WTC11 (cell line): ENCODE measurements around the gene UTS2B. TPM values are rescaled to one million over a fixed set of nuclear protein-coding genes. Genes with fewer than 3 reads are reported as not detected.

Experiments
- ATAC-seq: fragments of 200-7000 bp; cut with Tn5 transposase; 2 replicates; pipeline ENCODE4 v1.10.0; 2021; ENCODE audit warnings: mild to moderate bottlenecking, moderate library complexity
- CTCF ChIA-PET: fragments of 300-600 bp; sonication (Branson Sonifier 250); formaldehyde crosslinking; loops from one replicate; lab custom pipeline; 2021; ENCODE audit warnings: antibody characterized with exemption; lab: Charles Lee
- POLR2A ChIA-PET: fragments of 350-600 bp; sonication (Branson Sonifier 250); formaldehyde crosslinking; loops from one replicate; lab custom pipeline; 2021; ENCODE audit warnings: antibody characterized with exemption; lab: Charles Lee
- DNase-seq: peaks from one replicate; pipeline ENCODE4 v3.0.0; 2021; ENCODE audit warnings: low spot score
- H3K27ac Mint-ChIP-seq: 2 replicates; pipeline ENCODE4 v1.8.0; 2021; ENCODE audit warnings: mixed read lengths
- H3K27me3 Mint-ChIP-seq: 2 replicates; pipeline ENCODE4 v1.8.0; 2021; ENCODE audit warnings: low read depth, mild to moderate bottlenecking, moderate library complexity, mixed read lengths
- H3K36me3 Mint-ChIP-seq: 2 replicates; pipeline ENCODE4 v1.8.0; 2021; ENCODE audit warnings: mixed read lengths
- H3K4me1 Mint-ChIP-seq: 2 replicates; pipeline ENCODE4 v1.8.0; 2022; ENCODE audit warnings: mixed read lengths
- H3K4me3 Mint-ChIP-seq: 2 replicates; pipeline ENCODE4 v1.8.0; 2021; ENCODE audit warnings: mild to moderate bottlenecking, moderate library complexity, mixed read lengths
- H3K9me3 Mint-ChIP-seq: 2 replicates; pipeline ENCODE4 v1.8.0; 2021; ENCODE audit warnings: mixed read lengths
- AFF4 ChIP-seq: sonication (generic); formaldehyde crosslinking; IDR thresholded peaks from 2 replicates; pipeline ENCODE4 v1.8.1; 2023; ENCODE audit warnings: mild to moderate bottlenecking, missing genetic modification reagents, borderline replicate concordance
- CBFB ChIP-seq: sonication (generic); formaldehyde crosslinking; IDR thresholded peaks from 2 replicates; pipeline ENCODE4 v1.8.1; 2022; ENCODE audit warnings: mild to moderate bottlenecking, low read depth, missing genetic modification reagents
- CREM ChIP-seq: sonication (generic); formaldehyde crosslinking; IDR thresholded peaks from 2 replicates; pipeline ENCODE4 v1.8.1; 2022; ENCODE audit warnings: mild to moderate bottlenecking, missing genetic modification reagents, moderate library complexity
- GTF2I ChIP-seq: fragments of 250-450 bp; sonication (Bioruptor Pico); conservative IDR thresholded peaks from 2 replicates; pipeline ENCODE4 v1.4.0; 2021; ENCODE audit warnings: mild to moderate bottlenecking
- JAZF1 ChIP-seq: fragments of 250-450 bp; sonication (Bioruptor Pico); IDR thresholded peaks from 2 replicates; pipeline ENCODE4 v1.9.0; 2021; ENCODE audit warnings: moderate library complexity, mild to moderate bottlenecking, inconsistent platforms
- PREB ChIP-seq: sonication (generic); formaldehyde crosslinking; IDR thresholded peaks from 2 replicates; pipeline ENCODE4 v1.8.1; 2022; ENCODE audit warnings: mild to moderate bottlenecking, missing genetic modification reagents, moderate library complexity, borderline replicate concordance
- PRRX2 ChIP-seq: fragments of 250-450 bp; sonication (Bioruptor Pico); IDR thresholded peaks from 2 replicates; pipeline ENCODE4 v1.8.0; 2021; ENCODE audit warnings: mild to moderate bottlenecking
- SP1 ChIP-seq: sonication (generic); formaldehyde crosslinking; conservative IDR thresholded peaks from 2 replicates; pipeline ENCODE4 v1.8.1; 2022; ENCODE audit warnings: missing genetic modification reagents
- TEAD1 ChIP-seq: sonication (generic); formaldehyde crosslinking; IDR thresholded peaks from 2 replicates; pipeline ENCODE4 v1.8.0; 2022; ENCODE audit warnings: mild to moderate bottlenecking, missing genetic modification reagents
- TEAD4 ChIP-seq: sonication (generic); formaldehyde crosslinking; IDR thresholded peaks from 2 replicates; pipeline ENCODE4 v1.8.0; 2022; ENCODE audit warnings: mild to moderate bottlenecking, missing genetic modification reagents
- ZNF219 ChIP-seq: sonication (generic); formaldehyde crosslinking; IDR thresholded peaks from 2 replicates; pipeline ENCODE4 v1.8.0; 2023; ENCODE audit warnings: missing genetic modification reagents, mild to moderate bottlenecking, borderline replicate concordance
- ZNF532 ChIP-seq: fragments of 250-450 bp; sonication (Bioruptor Pico); IDR thresholded peaks from 2 replicates; pipeline ENCODE4 v1.9.0; 2021; ENCODE audit warnings: mild to moderate bottlenecking, borderline replicate concordance
- ZNF671 ChIP-seq: fragments of 250-450 bp; sonication (Bioruptor Pico); IDR thresholded peaks from 2 replicates; pipeline ENCODE4 v1.8.0; 2021; ENCODE audit warnings: mild to moderate bottlenecking
- total RNA-seq: library from RNA; stranded (reverse); gene quantifications from 3 replicates; pipeline ENCODE4 v1.2.3, GENCODE V29; 2021
- TF ChIP-seq, protein P1 (sequence below): fragments of 200-600 bp; IDR thresholded peaks from 2 replicates; pipeline ENCODE4 v1.8.0; 2022; ENCODE audit warnings: antibody characterized with exemption
- TF ChIP-seq, protein P2 (sequence below): sonication (generic); formaldehyde crosslinking; IDR thresholded peaks from 2 replicates; pipeline ENCODE4 v1.8.0; 2022; ENCODE audit warnings: mild to moderate bottlenecking, missing genetic modification reagents

The UTS2B gene
- total RNA-seq, 1 experiment from 2014 or later: not detected

DNA sequence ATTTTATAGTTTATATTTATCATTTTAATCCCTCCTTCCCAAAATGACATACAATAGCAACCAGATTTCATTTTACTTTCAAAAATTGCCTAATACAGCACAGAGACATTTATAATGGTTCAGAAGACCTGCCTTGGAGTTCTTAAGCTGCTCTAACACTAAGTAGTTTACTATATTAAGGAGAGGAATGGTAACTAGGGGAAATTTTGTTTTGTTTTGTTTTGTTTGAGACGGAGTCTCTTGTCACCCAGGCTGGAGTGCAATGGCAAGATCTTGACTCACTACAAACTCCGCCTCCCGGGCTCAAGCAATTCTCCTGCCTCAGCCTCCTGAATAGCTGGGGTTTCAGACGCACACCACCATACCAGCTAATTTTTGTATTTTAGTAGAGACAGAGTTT is 23.9 kb downstream of the UTS2B start:
- ATAC-seq: no peak
- peaks cover 3% of the 10 kb centered on the region; the same call in 1 of the 2 replicates for H3K9me3 Mint-ChIP-seq
- H3K27me3 Mint-ChIP-seq: no peaks in the 10 kb centered on the region
- H3K36me3 Mint-ChIP-seq: no peaks in the 10 kb centered on the region
- POLR2A ChIA-PET: no interaction called here
- peaks cover 16% of the 10 kb centered on the region for H3K4me1 Mint-ChIP-seq
- DNase-seq: no peak
- CTCF ChIA-PET: no interaction called here
- no peak overlapping the region for H3K27ac Mint-ChIP-seq
- TF ChIP-seq, protein P1, sequence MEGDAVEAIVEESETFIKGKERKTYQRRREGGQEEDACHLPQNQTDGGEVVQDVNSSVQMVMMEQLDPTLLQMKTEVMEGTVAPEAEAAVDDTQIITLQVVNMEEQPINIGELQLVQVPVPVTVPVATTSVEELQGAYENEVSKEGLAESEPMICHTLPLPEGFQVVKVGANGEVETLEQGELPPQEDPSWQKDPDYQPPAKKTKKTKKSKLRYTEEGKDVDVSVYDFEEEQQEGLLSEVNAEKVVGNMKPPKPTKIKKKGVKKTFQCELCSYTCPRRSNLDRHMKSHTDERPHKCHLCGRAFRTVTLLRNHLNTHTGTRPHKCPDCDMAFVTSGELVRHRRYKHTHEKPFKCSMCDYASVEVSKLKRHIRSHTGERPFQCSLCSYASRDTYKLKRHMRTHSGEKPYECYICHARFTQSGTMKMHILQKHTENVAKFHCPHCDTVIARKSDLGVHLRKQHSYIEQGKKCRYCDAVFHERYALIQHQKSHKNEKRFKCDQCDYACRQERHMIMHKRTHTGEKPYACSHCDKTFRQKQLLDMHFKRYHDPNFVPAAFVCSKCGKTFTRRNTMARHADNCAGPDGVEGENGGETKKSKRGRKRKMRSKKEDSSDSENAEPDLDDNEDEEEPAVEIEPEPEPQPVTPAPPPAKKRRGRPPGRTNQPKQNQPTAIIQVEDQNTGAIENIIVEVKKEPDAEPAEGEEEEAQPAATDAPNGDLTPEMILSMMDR: no peak
- TF ChIP-seq, protein P2, sequence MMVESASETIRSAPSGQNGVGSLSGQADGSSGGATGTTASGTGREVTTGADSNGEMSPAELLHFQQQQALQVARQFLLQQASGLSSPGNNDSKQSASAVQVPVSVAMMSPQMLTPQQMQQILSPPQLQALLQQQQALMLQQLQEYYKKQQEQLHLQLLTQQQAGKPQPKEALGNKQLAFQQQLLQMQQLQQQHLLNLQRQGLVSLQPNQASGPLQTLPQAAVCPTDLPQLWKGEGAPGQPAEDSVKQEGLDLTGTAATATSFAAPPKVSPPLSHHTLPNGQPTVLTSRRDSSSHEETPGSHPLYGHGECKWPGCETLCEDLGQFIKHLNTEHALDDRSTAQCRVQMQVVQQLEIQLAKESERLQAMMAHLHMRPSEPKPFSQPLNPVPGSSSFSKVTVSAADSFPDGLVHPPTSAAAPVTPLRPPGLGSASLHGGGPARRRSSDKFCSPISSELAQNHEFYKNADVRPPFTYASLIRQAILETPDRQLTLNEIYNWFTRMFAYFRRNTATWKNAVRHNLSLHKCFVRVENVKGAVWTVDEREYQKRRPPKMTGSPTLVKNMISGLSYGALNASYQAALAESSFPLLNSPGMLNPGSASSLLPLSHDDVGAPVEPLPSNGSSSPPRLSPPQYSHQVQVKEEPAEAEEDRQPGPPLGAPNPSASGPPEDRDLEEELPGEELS (CRISPR knock-in tag): no peak
- TF ChIP-seq JAZF1 (CRISPR knock-in tag) (no peak), ZNF532 (CRISPR knock-in tag) (no peak), CBFB (CRISPR knock-in tag) (no peak)
- no peak overlapping the region for H3K4me3 Mint-ChIP-seq

- DNase-seq: no peak
- CTCF ChIA-PET: no interaction called here
- Mint-ChIP-seq H3K4me1 (peaks cover 25% of the 10 kb centered on the region), H3K36me3 (no peaks in the 10 kb centered on the region), H3K27me3 (no peaks in the 10 kb centered on the region), H3K9me3 (peaks cover under 1% of the 10 kb centered on the region; the same call in 1 of the 2 replicates), H3K27ac (no peak overlapping the region), H3K4me3 (no peak overlapping the region)
- POLR2A ChIA-PET: no interaction called here
- no peak for ATAC-seq
- TF ChIP-seq, protein P2 (CRISPR knock-in tag): no peak
- TF ChIP-seq PRRX2 (CRISPR knock-in tag) (no peak), AFF4 (CRISPR knock-in tag) (no peak), GTF2I (CRISPR knock-in tag) (no peak), TEAD1 (CRISPR knock-in tag) (no peak), SP1 (CRISPR knock-in tag) (no peak), TEAD4 (CRISPR knock-in tag) (no peak), CREM (CRISPR knock-in tag) (no peak), ZNF219 (CRISPR knock-in tag) (no peak), ZNF671 (CRISPR knock-in tag) (no peak), PREB (CRISPR knock-in tag) (no peak)
- TF ChIP-seq, protein P1: no peak
Observed at GRCh38 chr3:191303596-191303995, 26.7 kb downstream of the UTS2B start.
